Measurements from ENCODE around the gene SNUPN.

GRCh38 chr15:75649045-75649761 lies 23.7 kb upstream of the SNUPN start:
- TF ChIP-seq CTCF (conservative IDR thresholded peaks at IDR 0.05; ENCODE audit: low read depth, low read length) (no peak), RFX5 (IDR thresholded peaks at IDR 0.05; ENCODE audit: low read depth, low read length) (no peak)
